ENCODE measurements around the gene CATSPER2.
"Not testable (repeated sequence)": the region's sequence is repeated elsewhere in the genome, so short reads cannot be mapped to it uniquely, and the experiment has no call there.

DNA sequence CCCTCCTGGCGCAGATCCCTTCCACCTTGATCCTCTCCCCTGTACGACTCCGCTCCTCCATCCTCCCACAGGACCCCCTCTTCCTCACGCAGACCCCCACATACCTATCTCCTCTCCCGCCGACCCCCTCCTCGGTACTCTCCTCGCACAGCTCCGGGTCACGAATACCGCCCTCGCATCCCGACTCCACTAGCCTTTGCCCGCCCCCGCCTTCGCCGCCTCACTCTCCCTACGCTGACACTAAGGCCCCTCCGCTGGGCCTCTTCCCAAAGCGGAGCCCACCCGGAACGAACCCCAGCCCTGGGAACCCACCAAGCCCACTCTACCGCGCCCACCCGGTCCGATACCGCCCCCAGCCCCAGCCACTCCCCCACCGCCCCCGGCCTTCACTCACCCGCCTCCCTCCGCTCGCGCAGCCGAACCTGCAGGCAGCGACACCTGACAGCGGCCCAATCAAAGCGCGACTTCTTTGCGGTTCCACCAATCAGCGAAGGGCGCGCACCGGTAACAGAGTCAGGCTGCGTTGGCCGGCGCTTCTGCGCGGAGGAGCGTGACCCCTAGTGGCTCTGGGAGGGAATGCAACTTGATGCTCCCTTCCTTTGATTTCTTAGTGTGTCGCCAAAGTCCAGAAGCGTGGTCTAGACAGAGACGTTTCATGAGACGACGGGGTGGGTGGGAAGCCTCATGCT is 58.7 kb downstream of the CATSPER2 start, which contains the start of gene PPIP5K1:
- TF ChIP-seq EZH2 (IDR thresholded peaks at IDR 0.05; ENCODE audit: borderline replicate concordance); EZH2phosphoT487 (IDR thresholded peaks at IDR 0.05; ENCODE audit: low read depth, severe bottlenecking, unreplicated experiment): not testable (repeated sequence)
- TF ChIP-seq, protein P1, sequence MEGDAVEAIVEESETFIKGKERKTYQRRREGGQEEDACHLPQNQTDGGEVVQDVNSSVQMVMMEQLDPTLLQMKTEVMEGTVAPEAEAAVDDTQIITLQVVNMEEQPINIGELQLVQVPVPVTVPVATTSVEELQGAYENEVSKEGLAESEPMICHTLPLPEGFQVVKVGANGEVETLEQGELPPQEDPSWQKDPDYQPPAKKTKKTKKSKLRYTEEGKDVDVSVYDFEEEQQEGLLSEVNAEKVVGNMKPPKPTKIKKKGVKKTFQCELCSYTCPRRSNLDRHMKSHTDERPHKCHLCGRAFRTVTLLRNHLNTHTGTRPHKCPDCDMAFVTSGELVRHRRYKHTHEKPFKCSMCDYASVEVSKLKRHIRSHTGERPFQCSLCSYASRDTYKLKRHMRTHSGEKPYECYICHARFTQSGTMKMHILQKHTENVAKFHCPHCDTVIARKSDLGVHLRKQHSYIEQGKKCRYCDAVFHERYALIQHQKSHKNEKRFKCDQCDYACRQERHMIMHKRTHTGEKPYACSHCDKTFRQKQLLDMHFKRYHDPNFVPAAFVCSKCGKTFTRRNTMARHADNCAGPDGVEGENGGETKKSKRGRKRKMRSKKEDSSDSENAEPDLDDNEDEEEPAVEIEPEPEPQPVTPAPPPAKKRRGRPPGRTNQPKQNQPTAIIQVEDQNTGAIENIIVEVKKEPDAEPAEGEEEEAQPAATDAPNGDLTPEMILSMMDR (IDR thresholded peaks at IDR 0.05; ENCODE audit: poor library complexity): not testable (repeated sequence)

Measured in hepatocyte (in vitro differentiated cells).